ENCODE results near the gene PHACTR3. TPM values are rescaled to one million over a fixed set of nuclear protein-coding genes. Genes with fewer than 3 reads are reported as not detected.

PHACTR3 gene
- total and polyA plus RNA-seq, 2 donors (not counting 3 experiments of a cell fraction or from before 2014, with no cell fraction given) = not detected

- TF ChIP-seq POLR2A (IDR thresholded peaks at IDR 0.05; ENCODE audit: low read depth, low read length) (no peak), GATA2 (IDR thresholded peaks at IDR 0.05; ENCODE audit: insufficient read depth, insufficient read length, low read depth, low read length) (no peak), FOS (IDR thresholded peaks at IDR 0.05; ENCODE audit: borderline replicate concordance, insufficient read depth, low read length) (no peak), MYC (IDR thresholded peaks at IDR 0.05; ENCODE audit: low read depth, low read length) (no peak), CTCF (IDR thresholded peaks at IDR 0.05; ENCODE audit: extremely low read depth in 1 of 2, insufficient read depth in 1 of 2, low read depth in 1 of 2, low read length in 2 of 2) (no peak), EZH2 (IDR thresholded peaks at IDR 0.05; ENCODE audit: borderline replicate concordance, low read depth, low read length, severe bottlenecking) (no peak), MAX (IDR thresholded peaks at IDR 0.05; ENCODE audit: insufficient read depth, insufficient read length) (no peak), POLR2AphosphoS5 (IDR thresholded peaks at IDR 0.05; ENCODE audit: insufficient read depth, low read depth, low read length) (no peak), JUN (IDR thresholded peaks at IDR 0.05; ENCODE audit: borderline replicate concordance, insufficient read depth, insufficient read length, low read depth) (no peak)
- H3K9me3 ChIP-seq (replicated peaks; ENCODE audit: control insufficient read depth, insufficient read depth, low read length) = no peaks in the 10 kb centered on the region
- no peak for DNase-seq (ENCODE audit: low read depth, low spot score)
- no peaks in the 10 kb centered on the region for H4K20me1 ChIP-seq (replicated peaks; ENCODE audit: control insufficient read depth, extremely low read depth, insufficient read depth, low read length)
- H3K4me1 ChIP-seq (ENCODE audit: control insufficient read depth, extremely low read depth, insufficient read depth, low read length) = no peaks in the 10 kb centered on the region
- no peak overlapping the region for H2AFZ ChIP-seq (ENCODE audit: low read depth, low read length)
- POLR2A ChIA-PET = no interaction called here
- H3K9me1 ChIP-seq (replicated peaks; ENCODE audit: control insufficient read depth, extremely low read depth, insufficient read depth, low read length) = no peaks in the 10 kb centered on the region
- H3K36me3 ChIP-seq (ENCODE audit: control insufficient read depth in 2 of 2, extremely low read depth in 1 of 2, insufficient read depth in 2 of 2, low read length in 2 of 2) = no peaks in the 10 kb centered on the region
- no peaks in the 10 kb centered on the region for H3K79me2 ChIP-seq (ENCODE audit: control insufficient read depth, insufficient read depth, low read length)
- H3K9ac ChIP-seq (replicated peaks; ENCODE audit: extremely low read depth, insufficient read depth, low read length) = no peak overlapping the region
- dilution Hi-C loops (cut with MboI; ENCODE audit: extremely low pct_ligation_motif_present, low sequenced_read_pairs) (no loop called here), intact Hi-C loops (cut with micrococcal nuclease) (no loop called here)
- no peak for FAIRE-seq
- H3K27ac ChIP-seq (ENCODE audit: insufficient read depth, low read depth, low read length) = no peak overlapping the region
- no peaks in the 10 kb centered on the region for H3K27me3 ChIP-seq (ENCODE audit: control insufficient read depth in 2 of 2, insufficient read depth in 2 of 2, low read length in 2 of 2)
- no TSS peak for BruUV-seq (replicated peaks)
- no peak overlapping the region for H3K4me3 ChIP-seq (replicated peaks in 1 of 3; ENCODE audit: insufficient read depth in 1 of 3, low read depth in 1 of 3, low read length in 3 of 3)
- no peak overlapping the region for H3K4me2 ChIP-seq (ENCODE audit: insufficient read depth, low read length)
- CTCF ChIA-PET = no interaction called here
Measured at GRCh38 chr20:59817846-59818615, 213.7 kb downstream of the PHACTR3 start.
